CD4-positive, alpha-beta T cell treated with Interferon gamma for 1 hour (primary cell): Measurements from ENCODE around the gene MAT1A.

Experiments
- DNase-seq: peaks from one replicate; pipeline ENCODE4 v3.0.0-alpha.2; 2020

The MAT1A gene

GRCh38 chr10:80281784-80282765, 7.4 kb downstream of the MAT1A start:
- DNase-seq = no peak

GRCh38 chr10:80281292-80281691, 8.2 kb downstream of the MAT1A start:
- no peak for DNase-seq

- DNase-seq = no peak
Observed at GRCh38 chr10:80280071-80280800, 9.2 kb downstream of the MAT1A start.

DNA sequence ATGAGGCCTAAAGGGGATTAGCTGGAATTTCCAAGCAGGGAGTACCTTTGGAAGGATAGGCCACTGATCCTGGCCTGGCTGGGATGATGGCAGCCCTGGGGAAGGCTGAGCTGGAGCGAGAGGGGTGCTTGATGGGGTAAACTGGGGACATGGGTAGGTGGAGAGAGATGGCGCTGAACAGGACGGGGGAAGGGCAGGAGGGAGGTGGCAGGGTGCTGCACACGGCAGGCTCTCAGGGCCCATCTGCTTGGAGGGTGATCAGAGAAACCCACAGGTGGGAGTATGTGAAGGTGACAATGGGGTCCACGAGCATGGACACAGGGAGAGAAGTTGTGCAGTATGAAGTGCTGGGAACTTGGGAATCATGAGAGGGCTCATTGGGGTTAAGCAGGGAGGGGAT, 10.3 kb downstream of the MAT1A start:
- DNase-seq = no peak

GRCh38 chr10:80278480-80278879, 11.0 kb downstream of the MAT1A start:
- no peak for DNase-seq

DNA sequence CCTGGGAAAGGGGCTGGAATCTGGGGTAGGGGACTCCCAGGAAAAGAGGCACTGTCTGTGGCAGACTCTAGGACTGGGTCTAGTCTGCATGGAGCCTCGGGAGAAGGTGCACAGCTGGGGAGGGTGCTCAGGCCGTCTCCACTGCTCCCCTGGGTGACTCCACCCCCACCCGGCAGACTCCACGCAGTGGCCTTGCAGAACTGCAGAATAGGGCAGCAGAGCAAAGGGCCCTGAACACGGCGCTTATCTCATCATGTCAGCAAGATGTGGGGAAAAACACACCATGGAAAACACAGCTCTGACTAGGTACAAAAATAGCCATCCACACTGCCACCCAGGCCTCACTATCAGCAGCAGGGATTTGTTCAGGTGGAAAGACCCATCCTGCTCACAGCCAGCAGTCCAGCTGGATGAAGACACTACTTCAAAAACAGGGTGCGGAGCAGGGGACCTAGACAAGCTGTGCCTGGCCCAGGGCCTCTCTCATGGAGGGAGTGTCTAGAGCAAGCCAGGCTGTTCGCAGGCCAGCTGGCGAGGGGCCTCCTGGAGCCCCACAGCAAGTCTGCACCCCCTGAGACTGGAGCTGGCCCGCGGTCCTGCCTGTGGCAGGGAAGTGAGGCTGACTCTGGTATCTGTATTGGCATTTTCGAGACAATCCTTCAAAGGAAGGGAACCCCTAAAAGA, 11.7 kb downstream of the MAT1A start:
- no peak for DNase-seq

DNA sequence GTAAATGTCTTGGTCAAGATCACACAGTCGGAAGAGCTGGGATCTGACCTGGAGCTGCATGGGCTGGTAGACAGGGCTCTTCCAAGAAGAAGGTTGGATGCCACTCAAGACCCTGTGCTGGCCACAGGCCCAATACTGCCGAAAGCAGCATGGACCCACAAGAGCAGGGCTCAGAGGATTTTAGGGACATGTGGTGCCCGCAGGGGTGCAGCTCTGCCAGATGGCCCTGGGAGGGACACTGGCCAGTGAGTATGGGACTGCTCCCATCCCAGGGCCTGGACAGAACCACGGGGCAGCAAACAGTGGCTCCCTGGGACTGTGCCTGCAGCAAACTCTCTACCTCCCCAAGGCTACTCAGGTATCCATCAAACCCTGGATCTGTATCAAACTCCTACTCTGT, 12.4 kb downstream of the MAT1A start:
- no peak for DNase-seq

DNA sequence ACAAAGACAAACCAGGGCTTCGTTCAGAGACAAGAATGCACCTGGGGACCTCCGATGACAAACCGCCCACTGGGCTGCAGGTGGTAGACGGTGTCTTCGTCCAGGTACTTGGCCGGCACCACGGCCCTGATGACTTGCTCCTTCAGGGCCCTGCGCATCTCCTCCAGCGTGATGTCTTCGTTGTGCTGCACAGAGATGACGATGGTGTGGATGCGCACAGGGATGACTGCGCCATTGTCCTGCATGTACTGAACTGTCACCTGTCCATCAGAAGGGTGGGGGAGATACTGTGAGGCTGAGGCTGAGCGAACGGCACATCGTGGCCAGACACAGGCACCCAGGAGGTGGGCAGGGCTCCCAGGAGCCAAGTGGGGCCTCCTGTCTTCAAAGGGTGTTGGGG, 13.1 kb downstream of the MAT1A start:
- DNase-seq = no peak

DNA sequence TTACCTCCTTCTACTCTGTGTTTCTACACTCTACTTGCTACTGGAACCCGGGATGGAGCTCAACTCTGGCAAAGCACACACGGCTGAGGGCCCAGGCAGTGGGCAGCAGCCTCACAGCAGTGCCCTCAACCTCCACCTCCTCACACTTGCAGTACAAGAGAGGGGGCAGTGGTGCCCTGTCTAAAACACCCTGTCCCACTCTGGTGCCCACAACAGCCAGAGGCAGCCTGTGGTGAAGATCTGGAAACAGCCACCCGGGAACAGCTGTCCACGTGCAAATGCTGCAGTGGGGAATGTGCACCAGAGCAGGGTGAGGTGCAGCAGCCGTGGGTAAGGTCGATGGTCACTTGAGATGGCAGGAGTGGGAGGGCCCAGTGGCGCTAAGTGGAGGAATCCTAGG, 13.7 kb downstream of the MAT1A start:
- DNase-seq = no peak

DNA sequence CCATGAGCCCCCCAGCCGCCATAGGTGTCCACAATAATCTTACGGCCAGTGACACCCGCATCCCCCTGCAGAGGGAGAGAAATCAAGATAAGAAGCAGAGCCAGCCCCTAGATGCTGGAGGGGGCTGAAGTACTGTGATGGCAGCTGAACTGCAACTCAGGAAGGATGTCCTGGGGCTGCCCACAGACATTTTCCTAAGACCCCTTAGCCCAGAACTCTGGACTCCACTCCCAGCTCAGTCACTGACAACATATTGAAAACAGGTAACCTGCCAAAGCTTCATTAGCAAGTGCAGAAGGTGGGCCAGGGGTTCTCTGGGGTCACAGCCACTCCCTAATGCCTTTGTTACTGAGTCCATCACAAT, 14.3 kb downstream of the MAT1A start:
- no peak for DNase-seq

GRCh38 chr10:80274396-80275134, 14.9 kb downstream of the MAT1A start:
- DNase-seq = no peak

DNA sequence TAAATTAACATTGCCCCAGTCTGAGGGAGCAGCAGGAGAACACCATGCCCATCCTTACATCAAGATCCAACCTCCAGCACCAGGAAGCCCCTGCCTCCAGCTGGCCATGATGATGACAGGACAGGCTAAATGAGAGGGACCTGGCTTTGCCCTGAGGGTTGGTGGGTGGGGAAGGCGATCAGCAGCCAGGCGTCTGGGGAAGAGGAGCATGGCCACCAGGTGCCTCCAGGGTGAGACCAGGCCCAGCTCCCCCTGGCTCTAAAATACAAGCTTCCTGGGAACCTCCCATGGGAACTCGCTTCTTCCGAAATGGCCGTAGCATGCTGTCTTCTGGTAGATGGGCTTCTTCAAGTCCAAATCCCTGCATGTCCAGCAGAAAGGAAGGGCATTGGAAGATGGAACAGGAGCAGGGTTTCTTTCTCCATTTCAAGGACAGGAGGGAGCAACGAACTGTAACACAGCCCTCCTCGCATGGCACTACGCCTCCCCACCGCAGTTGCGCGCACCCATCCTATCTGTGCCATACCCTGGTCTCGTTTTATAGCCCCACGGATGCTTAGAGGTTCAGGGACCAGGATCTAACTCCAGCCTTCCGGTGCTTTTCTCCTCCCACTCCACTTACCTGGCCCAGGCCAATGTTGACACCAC, 15.8 kb downstream of the MAT1A start:
- DNase-seq = no peak

DNA sequence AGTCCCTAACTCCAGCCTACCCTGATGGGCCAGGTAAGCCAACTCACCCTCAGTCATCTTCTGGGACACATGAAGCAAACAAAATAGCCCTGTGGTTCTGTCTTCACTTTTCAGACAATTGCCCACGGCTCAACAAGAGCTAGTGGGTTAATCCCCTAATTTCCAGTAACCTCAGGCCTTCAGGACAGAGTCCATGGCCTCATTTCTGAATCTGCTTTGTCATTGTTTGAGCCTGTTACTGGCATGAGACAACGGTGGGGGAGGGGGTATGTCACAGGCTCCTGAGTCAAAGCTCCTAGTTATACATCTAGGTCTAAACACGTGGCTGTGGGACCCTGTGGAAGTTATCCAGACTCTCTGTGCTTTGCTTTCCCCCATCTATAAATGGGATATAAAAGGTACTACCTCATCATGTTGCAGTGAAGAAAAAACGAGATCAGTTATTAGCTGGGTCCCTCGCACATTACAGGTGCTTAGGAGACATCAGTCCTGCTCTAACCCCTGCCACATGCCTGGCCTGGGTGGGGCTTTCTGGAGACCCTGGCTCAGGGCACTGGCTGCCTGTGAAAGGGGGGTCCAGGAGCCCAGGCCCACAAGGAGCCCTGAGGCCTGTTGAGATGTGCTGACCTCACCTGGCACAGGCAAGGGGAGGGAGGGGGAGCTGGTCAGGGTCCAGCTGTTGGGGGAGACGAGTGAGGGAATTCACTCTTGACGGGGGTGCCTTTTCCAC, 16.5 kb downstream of the MAT1A start:
- DNase-seq = no peak

- DNase-seq = no peak
Observed at GRCh38 chr10:80271416-80271815, 18.0 kb downstream of the MAT1A start.

GRCh38 chr10:80270887-80271286, 18.6 kb downstream of the MAT1A start:
- no peak for DNase-seq

- DNase-seq = no peak
Observed at GRCh38 chr10:80268938-80269588, 20.4 kb downstream of the MAT1A start.

DNA sequence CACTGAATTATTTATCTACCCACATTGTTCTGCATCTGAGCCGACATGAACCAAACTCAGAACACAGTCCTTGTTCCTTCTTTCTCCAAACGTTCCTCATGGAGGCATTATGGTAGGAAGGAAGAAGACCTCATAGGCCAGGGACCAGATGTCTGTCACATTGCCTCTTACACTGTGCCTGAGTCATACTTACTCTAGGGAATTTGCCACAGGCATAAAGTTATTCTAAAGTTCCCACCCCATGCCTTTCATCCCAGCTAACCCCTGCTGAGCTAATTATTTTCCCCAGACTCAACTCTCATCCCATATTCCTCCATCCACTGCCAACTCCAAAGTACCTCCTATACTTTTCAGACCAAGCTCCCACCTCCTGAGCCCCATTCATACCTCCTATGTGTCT, 21.2 kb downstream of the MAT1A start:
- DNase-seq = no peak

DNA sequence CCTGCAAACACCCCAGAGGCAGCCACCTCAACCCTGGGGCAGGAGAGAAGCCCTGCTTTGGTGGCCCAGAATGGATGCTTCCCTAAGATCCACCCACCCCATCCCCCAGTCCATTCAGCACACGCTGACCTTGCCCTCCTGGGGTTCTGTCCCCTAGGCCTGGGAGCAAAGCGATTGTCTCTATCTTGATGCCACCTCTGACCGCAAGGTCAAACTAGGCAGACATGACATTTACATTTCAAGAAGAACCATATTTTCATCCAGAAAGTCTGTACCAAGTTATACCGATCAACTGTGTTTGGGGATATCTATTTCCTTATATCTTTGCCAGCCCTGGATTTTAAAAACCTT, 23.0 kb downstream of the MAT1A start:
- DNase-seq = no peak

- DNase-seq = no peak
Observed at GRCh38 chr10:80265740-80266512, 23.5 kb downstream of the MAT1A start.
